NCI-H1092 treated with DMSO at 0.1 percent for 48 hours (cell line): ENCODE measurements around the gene DNAJA2.
"Not testable (repeated sequence)": the region's sequence is repeated elsewhere in the genome, so short reads cannot be mapped to it uniquely, and the experiment has no call there.

ENCODE experiments used
- DNase-seq: peaks from one replicate; lab custom pipeline; 2025; lab: John Stamatoyannopoulos, UW

The DNAJA2 gene

GRCh38 chr16:46973207-46973995 lies at the start of gene DNAJA2:
TSS of gene DNAJA2 (minus strand) at chr16:46973674. CDS start at chr16:46973572, 102 bp downstream.
- DNase-seq: peak; percentile 88

DNA sequence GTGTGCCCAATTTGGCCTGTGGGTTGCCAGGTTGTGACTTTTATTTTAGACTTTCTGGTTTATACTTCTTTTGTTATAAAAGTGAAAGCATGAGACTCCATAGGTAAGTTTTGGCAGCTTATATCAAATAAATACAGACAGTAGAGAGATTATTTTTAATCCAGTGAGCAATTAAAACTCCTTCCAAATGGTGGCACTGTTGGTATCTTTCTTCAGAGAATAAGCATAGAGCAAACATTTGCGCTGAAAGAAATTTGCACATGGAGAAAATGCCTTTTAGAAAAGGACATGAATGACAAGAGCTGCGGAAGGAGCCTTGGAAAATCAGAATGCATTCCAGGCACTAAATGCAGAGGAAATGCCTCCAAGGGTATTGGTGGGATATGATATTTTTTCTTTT lies 46.1 kb upstream of the DNAJA2 start:
- DNase-seq: no peak

DNA sequence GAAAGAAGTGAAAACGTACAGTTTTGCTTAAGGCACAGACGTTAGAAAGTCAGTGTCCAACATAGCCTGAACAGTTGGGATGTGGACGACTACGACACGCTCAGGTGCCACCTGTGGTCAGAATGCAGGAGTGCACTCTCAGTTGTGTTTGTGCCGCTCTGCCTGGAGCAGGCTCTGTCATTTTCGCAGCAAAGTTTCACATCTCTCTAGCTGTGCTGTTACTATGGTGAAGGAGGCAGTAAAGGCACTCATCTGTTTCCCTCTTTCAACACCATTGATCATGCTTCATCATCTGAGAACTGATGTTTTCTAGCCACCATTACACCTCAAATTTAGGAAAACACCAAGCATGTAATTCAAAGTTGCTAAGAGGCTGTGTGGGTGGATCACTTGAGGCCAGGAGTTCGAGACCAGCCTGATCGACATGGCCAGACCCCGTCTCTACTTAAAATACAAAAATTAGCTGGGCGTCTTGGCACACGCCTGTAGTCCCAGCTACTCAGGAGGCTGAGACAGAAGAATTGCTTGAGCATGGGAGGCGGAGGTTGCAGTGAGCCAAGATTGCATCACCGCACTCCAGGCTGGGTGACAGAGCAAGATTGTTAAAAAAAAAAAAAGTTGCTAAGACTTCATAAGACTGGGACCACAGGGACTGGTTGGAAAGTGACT lies 44.9 kb upstream of the DNAJA2 start:
- peak; percentile 32 for DNase-seq

DNA sequence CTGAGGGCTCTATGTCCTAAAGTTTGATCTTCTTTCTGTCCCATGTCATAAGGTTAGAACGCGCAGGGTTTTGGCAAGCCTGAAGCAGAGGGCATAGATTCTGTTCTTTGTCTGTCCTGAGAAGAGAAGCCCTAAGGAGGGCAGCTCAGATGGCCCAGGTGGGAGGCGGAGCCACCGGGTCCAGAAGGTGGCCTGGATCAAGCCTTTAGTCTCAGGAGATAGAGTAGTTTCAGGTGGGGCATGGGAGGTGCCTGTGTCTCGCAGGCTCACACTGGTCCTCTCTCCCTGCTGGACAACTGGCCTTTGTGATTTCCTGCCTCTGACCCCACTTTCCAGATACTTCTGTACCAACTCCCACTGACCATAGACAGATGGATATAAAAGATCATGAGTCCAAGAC lies 44.2 kb upstream of the DNAJA2 start:
- no peak for DNase-seq

GRCh38 chr16:47016700-47017133 lies 43.2 kb upstream of the DNAJA2 start:
- no peak for DNase-seq

GRCh38 chr16:47013910-47014309 lies 40.4 kb upstream of the DNAJA2 start:
- no peak for DNase-seq

- no peak for DNase-seq
Measured at GRCh38 chr16:47013172-47013571, 39.7 kb upstream of the DNAJA2 start.

DNA sequence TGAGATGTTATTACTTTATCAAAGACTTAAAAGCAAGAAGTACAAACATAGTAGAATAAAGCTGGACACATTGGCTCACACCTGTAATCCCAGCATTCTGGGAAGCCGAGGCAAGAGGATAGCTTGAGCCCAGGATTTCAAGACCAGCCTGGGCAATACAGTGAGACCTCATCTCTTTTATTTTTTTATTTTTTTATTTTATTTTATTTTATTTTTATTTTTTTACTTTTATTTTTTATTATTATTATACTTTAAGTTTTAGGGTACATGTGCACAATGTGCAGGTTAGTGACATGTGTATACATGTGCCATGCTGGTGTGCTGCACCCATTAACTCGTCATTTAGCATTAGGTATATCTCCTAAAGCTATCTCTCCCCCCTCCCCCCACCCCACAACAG lies 37.3 kb upstream of the DNAJA2 start:
- DNase-seq: not testable (repeated sequence)

DNA sequence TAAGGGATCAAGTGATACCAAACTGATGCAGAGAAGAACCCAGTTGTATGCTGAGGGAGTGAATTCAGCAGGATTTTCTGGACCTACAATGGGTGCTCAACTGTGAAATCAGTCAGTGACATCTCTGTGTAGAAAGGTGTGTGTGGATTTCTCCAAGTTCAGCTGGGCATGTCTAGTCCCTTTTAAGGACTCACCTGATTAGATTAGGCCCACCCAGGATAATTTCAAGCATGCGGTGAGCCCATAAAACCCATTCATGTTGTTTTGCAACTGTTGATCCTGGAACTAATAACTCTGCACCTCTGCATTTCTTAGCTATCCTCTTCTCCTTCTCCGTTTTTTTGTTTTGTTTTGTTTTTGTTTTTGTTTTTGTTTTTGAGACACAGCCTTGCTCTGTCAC lies 35.1 kb upstream of the DNAJA2 start:
- no peak for DNase-seq

GRCh38 chr16:47008174-47008573 lies 34.7 kb upstream of the DNAJA2 start:
- DNase-seq: no peak

DNA sequence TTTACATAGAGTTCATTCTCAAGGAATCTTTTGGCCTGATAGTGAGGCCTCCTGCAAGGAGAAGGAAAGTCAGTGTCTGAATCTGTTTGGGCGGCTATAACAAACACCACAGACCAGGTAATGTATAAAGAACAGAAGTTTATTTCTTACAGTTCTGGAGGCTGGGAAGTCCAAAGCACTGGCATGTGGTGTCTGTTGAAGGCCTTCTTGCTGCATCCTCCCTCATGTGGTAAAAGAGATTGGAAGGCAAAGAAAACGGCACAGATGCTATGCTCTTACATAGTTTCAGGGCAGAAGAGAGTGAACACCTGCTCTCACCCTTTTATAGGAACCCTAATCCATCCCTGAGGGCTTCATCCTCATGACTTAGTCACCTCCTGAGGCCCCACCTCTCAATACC lies 31.2 kb upstream of the DNAJA2 start:
- DNase-seq: no peak

- not testable (repeated sequence) for DNase-seq
Measured at GRCh38 chr16:47000066-47000465, 26.6 kb upstream of the DNAJA2 start.

DNA sequence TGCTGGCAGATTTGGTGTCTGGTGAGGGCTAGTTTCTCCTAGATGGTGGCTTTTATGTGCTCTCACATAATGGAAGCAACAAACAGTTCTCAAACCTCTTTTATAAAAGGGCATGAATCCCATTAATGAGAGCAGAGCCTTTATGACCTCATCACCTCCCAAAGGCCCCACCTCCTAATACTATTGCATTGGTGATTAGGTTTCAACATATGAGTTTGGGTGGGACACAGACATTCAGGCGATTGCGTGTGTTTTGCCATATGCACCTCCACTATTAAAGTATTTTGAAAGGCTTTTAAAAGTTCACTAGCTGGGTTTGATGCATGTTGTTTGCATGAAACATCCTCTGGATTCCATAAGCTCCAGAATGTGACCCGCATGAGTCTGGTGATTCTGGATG lies 24.4 kb upstream of the DNAJA2 start:
- DNase-seq: no peak

- DNase-seq: no peak
Measured at GRCh38 chr16:46996952-46997458, 23.5 kb upstream of the DNAJA2 start.

DNA sequence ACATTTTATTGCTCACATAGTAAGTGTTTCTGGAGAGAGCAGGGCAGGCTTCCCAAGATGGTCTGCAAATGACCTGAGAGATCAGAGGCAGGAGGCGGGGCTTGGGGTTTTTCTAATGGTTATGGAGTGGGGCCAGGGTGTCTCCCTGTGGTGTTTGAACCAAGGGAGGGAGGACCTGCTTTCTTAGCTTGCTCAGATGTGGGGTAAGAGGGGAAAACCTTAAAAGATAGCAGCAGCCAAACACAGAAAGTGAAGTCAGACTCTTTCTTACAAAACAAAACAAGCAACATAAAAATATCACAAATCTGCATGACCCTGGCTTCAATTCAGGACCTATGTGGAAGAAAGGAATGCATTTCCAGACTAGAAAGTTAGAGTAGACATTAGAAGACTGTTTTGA lies 22.9 kb upstream of the DNAJA2 start:
- no peak for DNase-seq

DNA sequence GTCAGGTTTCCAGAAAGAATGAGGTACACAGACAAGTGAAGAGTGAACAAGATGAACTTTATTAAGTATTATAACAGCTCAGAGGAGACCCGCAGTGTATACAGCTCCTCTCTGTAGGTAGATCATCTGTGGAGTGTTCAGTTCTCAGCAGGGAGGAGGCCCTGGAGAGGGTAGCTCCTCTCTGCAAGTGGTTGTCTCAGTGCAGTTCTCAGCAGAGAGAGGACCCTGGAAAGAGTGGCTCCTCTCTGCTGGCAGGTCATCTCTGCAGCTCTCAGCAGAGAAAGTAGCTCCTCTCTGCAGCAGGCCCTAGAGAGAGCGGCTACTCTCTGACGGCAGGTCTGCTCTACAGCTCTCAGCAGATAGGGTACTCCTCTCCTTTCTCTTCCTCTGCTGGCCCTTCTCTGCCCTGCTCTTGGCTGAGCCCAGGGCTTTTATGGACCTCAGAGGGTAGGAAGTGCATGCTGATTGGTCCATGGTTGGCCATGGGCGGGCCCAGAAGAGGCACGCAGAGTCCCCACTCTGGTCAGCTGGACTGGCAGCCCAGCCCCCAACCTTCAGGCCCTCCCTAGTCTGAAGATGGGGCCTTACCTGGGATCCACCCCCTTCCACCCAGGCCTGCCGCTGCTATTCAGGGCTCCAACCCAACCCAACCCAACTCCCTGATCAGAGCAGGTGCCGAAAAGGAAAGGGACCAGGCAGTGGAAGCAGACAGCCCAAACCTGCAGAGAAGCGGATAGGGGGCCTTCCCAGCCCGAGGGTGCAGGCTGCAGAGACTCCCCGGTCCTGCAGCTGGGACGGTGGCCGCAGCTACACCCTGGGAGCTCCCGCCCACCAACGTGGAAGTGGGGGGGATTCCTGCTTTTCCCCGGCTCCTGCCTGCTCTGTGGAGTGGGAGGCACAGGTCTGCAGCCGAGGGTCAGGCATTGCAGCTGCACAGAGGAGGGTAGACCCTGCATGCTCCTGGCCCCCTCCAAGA lies 18.5 kb upstream of the DNAJA2 start:
- DNase-seq: no peak

- DNase-seq: no peak
Measured at GRCh38 chr16:46986896-46987295, 13.4 kb upstream of the DNAJA2 start.

DNA sequence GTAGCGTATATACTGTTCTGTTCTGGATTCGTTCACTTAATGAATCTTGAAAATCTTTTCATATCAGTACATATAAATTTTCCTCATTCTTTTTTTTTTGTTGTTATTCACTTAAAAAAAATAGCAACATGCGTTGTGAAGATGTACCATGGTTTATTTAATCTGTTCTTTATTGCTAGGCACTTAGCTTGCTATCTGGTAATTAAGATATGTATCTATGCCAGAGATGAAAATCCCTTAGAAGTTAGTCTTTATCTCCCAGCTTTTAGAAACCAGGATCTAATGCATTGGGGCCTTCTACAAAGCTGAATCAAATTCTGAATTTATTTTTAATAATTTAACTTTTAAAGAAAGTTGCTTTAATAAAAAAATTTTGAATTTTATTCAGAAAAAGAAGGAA lies 13.0 kb upstream of the DNAJA2 start:
- no peak for DNase-seq

GRCh38 chr16:46982335-46982734 lies 8.9 kb upstream of the DNAJA2 start:
- no peak for DNase-seq

- no peak for DNase-seq
Measured at GRCh38 chr16:46980926-46981325, 7.5 kb upstream of the DNAJA2 start.

GRCh38 chr16:46976550-46976949 lies 3.1 kb upstream of the DNAJA2 start:
- DNase-seq: no peak

DNA sequence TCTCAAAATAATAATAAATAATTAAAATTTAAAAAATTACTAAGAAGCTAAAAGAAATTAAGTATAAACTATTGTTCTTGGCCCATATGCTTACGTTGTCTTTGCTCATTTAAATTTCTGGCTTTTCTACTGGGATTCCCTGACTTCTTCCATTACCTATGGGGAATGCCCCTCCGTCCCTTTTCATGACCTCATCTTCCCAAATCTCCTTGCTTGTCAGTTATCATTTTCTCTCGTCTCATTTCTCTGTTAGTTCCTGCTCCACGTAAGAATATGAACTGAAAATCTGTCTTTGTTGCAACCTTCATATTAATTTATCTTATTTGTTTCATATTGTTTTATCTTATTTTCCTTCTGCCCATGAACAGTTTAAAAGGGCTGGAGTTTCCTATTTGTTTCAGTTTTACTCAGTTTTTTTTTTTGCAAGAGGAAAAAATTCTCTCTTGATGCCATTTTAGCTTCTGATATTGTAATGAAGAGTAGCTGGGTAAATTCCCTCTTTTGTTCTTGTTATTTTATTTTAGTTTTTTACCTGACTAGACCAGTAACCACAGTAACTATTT lies 2.5 kb upstream of the DNAJA2 start:
- no peak for DNase-seq
